ENCODE measurements around the gene EXOC5.
A peak's percentile ranks its signal among the peaks of the same experiment; 100 is the strongest.
"Not testable (repeated sequence)": the region's sequence is repeated elsewhere in the genome, so short reads cannot be mapped to it uniquely, and the experiment has no call there.

The EXOC5 gene

DNA sequence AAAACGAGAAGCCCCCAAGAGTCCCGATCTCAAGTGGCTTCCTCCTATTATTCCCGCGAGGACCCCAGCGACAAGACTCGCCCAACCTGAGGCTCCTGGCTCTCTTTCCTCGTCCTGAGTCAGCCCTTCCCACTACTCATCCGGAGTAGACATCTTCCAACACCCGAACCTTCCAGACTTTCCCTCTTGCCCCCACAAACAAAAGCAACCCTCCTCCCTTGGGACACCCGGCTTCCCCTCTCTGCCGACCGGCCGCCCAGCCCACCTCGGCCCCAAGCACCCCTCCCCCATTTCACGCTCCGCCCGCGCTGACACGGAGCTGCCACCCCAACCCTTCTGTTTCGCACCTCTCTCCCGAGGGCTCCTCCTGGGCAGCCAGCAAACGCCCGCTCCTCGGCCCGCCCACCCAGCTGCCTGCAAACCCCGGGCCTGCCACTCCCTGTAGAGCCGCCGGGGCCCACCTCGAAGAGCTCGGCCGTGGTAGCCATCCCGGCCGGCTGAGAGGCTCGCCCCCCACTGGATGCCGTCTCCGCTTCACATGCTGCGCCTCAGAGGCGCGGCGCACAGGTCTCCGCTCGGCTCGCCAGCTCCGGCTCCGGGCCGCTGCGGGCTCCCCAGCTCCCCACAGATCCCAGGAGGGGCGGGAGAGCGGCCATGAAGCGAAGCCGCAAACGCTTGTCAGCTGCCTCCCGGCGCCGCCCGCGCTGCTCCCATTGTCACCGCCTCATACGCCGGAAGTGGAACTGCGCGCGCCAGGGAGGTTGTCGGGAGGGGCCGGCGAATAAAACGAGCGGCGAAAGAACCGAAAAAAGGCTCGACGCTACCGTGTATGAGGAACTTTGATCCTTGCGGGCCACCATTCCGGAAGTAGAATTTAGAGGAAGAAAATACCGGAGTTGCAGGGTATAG, at the start of gene EXOC5, which contains the start of gene AP5M1:
Gene EXOC5 (minus strand): TSS at position 745 of the 909 bp plus-strand sequence. CDS start 257 bp downstream, at position 488.
Gene AP5M1 (plus strand): TSS at position 811 of the 909 bp plus-strand sequence. CDS start 344 bp downstream, outside the sequence.
- peak; percentile 91 for DNase-seq

GRCh38 chr14:57317248-57317833, 48.6 kb upstream of the EXOC5 start:
- DNase-seq = peak; percentile 37

GRCh38 chr14:57314396-57315089, 45.8 kb upstream of the EXOC5 start:
- no peak for DNase-seq

DNA sequence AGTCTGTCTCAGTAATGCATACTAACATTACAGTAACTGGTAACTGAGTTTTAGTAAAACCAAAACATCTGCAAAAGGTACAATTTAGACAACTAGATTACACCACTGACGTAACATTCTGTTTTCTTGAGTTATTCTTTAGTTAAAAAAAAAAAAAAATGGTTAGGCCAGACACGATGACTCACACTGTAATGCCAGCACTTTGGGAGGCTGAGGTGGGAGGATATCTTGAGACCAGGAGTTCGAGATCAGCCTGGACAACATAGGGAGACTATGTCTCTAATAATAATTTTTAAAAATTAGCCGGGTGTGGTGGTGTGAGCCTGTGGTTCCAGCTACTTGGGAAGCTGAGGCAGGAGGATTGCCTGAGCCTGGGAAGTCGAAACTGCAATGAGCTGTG, 34.2 kb upstream of the EXOC5 start:
- DNase-seq = no peak

GRCh38 chr14:57299511-57299910, 30.8 kb upstream of the EXOC5 start:
- DNase-seq = no peak

- DNase-seq = no peak
These were observed 29.1 kb upstream of the EXOC5 start for GRCh38 chr14:57297852-57298251.

- DNase-seq = no peak
These were observed 26.5 kb upstream of the EXOC5 start for GRCh38 chr14:57295239-57295638.

GRCh38 chr14:57293866-57294837, 25.4 kb upstream of the EXOC5 start:
- DNase-seq = no peak

DNA sequence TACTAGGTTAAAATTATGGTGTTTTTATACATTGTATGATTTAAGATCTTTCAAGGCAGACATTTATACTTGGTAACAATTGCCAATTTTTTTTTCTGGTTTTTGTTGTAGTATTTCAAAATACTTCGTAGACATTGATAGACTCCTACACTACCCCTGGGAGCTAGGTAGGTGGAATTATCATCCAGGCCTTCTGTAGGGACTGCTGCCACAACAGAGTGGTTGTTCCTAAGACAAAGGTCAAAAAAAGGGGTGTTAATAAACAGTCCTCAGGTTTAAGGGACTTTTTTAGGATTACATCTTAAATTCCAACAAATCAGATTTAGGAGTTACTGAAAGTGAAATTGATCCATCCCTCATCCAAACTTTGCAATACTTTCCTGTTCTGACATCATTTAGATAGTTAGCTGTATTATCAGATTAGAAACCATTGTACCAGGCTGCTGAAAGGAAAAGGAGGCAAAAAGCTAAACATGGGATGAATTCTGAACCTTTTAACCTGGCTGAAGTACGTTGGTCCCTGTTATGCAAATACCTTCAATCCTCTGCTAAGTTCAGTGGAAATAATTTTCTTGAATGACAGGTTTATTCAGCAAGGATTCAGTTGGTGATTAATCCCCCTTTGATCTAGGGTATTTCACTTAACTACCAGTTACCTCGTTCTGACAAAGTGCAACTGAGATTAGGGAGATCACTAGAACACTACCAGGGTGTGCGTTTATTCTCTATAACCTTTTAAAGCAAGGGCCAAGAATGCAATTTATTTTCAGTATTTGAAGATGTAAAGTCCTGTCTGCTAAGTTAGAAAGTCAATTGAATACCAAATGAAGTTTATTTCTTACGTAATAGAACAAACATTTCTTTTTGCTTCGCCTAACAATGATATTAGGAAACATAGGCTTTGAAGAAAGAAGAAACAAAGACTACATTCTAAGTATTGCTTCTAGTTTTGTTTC, 23.3 kb upstream of the EXOC5 start:
- DNase-seq = no peak

DNA sequence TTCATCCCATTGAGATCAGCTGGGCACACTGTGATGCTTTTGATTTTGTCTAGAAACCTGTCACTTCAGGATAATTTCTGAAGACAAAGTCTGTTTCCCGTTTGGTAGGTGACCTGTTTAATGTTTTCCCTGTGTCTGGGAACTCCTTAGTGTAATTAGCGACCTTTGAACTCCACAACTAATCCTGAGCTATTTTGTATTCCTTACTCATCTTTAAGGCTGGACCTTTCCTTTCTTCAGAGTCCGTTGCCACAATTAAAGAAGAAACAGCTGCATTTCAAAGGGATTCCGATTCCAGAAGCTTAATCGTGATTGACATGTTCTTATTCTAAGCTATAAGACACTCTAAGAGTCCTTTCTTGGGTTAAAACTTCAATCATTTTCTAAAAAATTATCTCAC, 22.0 kb upstream of the EXOC5 start:
- DNase-seq = no peak

DNA sequence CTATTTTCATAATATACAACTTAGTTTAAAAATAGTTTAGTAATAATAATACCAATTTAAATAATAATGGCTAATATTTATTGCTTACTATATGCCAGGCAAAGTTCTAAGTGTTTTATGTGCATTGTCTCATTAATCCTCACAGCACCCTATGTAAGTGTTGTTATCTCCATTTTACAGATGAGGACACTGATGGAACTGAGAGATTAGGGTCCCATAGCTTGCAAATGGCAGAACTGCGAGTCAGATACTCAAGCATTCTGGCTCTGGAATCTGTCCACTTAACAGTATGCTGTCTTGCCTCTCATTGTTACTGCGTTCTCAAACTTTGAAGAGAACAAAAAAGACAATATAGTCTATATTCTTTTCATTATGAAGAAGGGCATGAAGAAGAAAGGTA, 19.0 kb upstream of the EXOC5 start:
- no peak for DNase-seq

DNA sequence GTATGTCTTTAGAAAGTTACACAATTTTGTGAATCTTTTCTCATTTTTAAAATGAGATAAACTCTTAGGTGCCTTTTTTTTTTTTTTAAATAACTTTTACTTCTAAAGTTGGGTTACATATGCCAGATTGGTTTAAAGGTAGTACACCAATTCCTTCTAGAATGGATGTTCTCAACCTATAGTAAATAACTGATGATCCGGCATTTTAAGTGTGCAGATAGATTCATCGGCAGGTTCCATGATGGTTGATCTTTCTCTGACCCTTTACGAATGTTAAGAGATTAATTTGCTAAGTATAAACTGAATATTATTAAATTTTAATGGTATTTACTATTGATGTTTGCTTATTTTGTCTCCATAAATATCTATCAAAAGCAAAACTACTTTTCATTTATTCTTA, 8.4 kb upstream of the EXOC5 start:
- DNase-seq = no peak

DNA sequence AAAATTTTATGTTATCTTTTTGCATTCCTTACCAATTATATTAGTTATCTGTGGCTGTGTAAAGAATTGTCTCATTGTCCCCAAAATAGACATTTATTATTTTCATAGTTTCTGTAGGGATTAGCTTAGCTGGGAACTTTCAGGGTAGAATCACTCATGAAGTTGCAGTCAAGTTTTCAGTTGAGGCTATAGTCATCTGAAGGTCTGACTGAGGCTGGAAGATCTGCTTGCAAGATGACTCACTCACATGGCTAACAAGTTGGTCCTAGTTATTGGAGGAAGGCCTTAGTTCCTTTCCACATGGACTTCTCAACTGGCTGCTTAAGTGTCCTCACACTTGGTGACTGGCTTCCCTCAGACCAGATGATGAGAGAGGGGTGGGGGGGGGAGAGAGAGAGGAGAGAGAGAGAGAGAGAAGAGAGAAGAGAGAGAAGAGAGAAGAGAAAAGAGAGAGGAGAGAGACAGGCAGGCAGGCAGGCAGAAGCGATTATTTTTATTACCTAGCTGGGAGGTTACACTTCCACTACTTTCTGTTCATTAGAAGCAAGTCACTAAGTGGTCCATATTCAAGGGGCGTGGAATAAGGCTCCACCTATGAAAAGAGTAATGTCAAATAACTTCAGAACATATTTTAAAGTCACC, 6.4 kb upstream of the EXOC5 start:
- no peak for DNase-seq

GRCh38 chr14:57274551-57274950, 5.8 kb upstream of the EXOC5 start:
- no peak for DNase-seq

DNA sequence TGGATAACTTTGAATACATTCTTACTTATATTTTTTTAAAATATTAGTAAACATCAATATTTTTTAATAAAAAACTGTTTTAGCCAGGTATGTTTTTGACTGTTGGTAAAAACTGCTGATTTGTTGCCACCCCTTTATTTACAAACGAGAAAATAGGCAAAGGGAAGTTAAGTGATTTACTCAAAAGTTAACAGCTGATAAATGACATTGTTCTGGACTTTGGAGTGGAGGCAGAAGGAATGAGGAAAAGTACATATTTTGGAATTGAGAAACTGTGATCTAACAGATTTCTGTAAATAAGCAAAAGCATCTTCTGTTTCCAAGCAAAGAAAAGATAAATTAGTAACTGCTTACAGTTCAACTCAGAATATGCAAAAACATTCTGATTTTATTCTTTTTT, 4.5 kb upstream of the EXOC5 start:
- no peak for DNase-seq

DNA sequence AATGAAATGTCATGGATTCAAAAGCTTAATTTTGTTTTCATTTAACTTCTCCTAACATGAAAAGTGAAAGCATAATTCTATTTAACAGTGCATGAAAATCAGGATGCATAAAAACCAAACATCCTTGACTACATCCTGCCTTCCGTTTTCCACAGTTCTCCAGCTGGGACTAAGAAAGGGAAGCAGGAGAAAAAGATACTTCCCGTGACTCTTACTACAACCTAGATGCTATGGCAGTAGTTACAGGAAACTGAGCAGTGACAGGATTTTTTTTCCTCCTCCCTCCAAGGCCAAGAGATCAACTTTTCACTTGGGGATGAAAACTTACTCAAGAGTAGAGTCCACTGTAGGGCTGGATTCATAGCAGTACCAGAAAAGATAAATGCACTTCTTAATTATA, 2.6 kb downstream of the EXOC5 start:
- DNase-seq = no peak

DNA sequence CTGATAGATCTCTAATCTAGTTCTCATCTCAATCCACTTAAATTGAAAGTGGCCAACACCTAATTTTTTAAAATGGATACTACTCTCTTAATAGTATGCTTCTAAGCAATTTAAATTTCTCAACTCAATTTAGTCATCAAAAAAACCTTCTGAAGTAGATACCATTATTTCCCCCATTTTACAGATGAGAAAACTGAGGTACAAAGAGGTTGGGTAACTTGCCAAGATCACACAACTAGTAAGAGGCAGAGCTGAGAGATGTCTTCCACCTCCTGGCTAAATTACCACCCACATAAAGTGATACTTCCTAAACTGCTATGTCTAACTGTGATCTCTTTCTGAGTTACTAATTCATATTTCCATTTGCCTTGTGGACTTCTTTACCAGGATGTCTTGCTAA, 6.6 kb downstream of the EXOC5 start:
- DNase-seq = no peak

- no peak for DNase-seq
These were observed 7.1 kb downstream of the EXOC5 start for GRCh38 chr14:57261604-57262003.

DNA sequence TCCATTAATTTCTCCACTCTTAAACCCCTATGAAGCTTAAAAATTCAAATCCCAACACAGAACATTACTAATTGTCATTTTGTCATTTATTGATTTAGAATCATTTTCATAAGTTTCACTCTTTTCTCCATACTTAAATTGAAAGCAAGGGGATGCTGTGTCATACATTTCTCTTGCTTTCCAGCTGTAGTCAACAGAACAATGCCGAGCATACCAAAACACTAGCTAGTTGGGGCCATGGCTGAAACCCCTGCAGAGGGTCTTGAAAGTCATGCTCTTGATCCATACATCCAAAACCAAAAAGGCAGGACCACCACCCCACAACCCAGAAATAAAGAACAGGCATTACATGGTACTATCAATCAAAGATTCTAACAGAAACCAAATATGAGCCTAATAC, 9.0 kb downstream of the EXOC5 start:
- no peak for DNase-seq

DNA sequence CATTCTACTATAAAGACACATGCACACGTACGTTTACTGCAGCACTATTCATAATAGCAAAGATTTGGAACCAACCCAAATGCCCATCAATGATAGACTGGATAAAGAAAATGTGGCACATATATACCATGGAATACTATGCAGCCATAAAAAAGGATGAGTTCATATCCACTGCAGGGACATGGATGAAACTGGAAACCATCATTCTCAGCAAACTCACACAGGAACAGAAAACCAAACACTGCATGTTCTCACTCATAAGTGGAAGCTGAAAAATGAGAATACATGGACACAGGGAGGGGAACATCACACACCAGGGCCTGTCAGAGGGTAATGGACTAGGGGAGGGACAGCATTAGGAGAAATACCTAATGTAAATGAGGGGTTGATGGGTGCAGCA, 10.5 kb downstream of the EXOC5 start:
- DNase-seq = not testable (repeated sequence)

GRCh38 chr14:57254884-57255283, 13.8 kb downstream of the EXOC5 start:
- DNase-seq = no peak
